PC-3 (cell line): ENCODE data around the gene PDIA5.

Source experiments
- EZH2 ChIP-seq: fragments of 300-600 bp; sonication (generic); IDR thresholded peaks from one replicate; pipeline ENCODE4 v1.6.1; 2017; ENCODE audit warnings: antibody characterized with exemption, mild to moderate bottlenecking, low read length; ENCODE audit not compliant: unreplicated experiment
- EZH2phosphoT487 ChIP-seq: fragments of 300-600 bp; sonication (generic); IDR thresholded peaks from 2 replicates; pipeline ENCODE4 v1.6.1; 2018; ENCODE audit warnings: mild to moderate bottlenecking, antibody characterized with exemption, low read length, borderline replicate concordance
- TF ChIP-seq, protein P1 (sequence below): fragments of 300-600 bp; sonication (generic); conservative IDR thresholded peaks from 2 replicates; pipeline ENCODE4 v1.5.1; 2017; ENCODE audit warnings: antibody characterized with exemption, low read depth, mild to moderate bottlenecking, low read length

DNA sequence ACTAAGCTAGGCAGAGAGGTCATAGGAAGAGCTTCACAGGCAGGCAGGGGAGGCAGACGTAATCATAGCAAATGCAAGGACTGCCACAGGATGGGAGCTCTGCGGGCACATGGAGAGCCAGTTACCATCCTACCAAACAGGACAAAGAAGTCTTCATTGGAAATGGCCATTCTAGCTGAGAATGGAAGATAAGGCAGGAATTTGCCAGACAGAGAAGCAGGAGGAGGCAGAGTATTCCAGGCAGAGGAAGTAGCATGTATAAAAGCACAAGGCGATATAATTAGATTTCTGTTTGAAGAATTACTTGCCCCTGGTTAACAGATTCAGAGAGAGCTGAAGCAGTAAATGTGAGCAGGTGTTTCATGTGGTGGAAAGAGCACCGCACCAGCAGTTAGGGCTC lies 35.8 kb upstream of the PDIA5 start:
- TF ChIP-seq EZH2phosphoT487 (no peak), EZH2 (no peak)
- TF ChIP-seq, protein P1, sequence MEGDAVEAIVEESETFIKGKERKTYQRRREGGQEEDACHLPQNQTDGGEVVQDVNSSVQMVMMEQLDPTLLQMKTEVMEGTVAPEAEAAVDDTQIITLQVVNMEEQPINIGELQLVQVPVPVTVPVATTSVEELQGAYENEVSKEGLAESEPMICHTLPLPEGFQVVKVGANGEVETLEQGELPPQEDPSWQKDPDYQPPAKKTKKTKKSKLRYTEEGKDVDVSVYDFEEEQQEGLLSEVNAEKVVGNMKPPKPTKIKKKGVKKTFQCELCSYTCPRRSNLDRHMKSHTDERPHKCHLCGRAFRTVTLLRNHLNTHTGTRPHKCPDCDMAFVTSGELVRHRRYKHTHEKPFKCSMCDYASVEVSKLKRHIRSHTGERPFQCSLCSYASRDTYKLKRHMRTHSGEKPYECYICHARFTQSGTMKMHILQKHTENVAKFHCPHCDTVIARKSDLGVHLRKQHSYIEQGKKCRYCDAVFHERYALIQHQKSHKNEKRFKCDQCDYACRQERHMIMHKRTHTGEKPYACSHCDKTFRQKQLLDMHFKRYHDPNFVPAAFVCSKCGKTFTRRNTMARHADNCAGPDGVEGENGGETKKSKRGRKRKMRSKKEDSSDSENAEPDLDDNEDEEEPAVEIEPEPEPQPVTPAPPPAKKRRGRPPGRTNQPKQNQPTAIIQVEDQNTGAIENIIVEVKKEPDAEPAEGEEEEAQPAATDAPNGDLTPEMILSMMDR, result no peak
